ENCODE results near the gene TBC1D14. TPM values are rescaled to one million over a fixed set of nuclear protein-coding genes. Genes with fewer than 3 reads are reported as not detected.

TBC1D14 gene
- total RNA-seq, 1 donor from 2014 or later = 61.8 TPM

- Mint-ChIP-seq H3K9me3 (ENCODE audit: low read depth) (no peaks in the 10 kb centered on the region), H3K27ac (no peak overlapping the region), H3K4me1 (ENCODE audit: low read depth) (peaks cover 34% of the 10 kb centered on the region), H3K27me3 (no peaks in the 10 kb centered on the region), H3K4me3 (ENCODE audit: low read depth) (no peak overlapping the region), H3K36me3 (ENCODE audit: insufficient read depth) (peaks cover 7% of the 10 kb centered on the region)
- DNase-seq (ENCODE audit: low spot score, unreplicated experiment) = no peak
- TF ChIP-seq CTCF (IDR thresholded peaks at IDR 0.05; ENCODE audit: unreplicated experiment) = no peak
Measured at GRCh38 chr4:6991249-6991648, 81.6 kb downstream of the TBC1D14 start.

GRCh38 chr4:6991771-6992557 is 82.3 kb downstream of the TBC1D14 start:
- no peaks in the 10 kb centered on the region for H3K27me3 Mint-ChIP-seq

GRCh38 chr4:6992728-6993677 is 83.4 kb downstream of the TBC1D14 start:
- Mint-ChIP-seq H3K27me3 (no peaks in the 10 kb centered on the region), H3K27ac (peak overlapping the region; percentile 87), H3K4me3 (ENCODE audit: low read depth) (no peak overlapping the region)

More at GRCh38 chr4:6991771-6992557, 82.3 kb downstream of the TBC1D14 start:
- no peak overlapping the region for H3K27ac Mint-ChIP-seq
- no peaks in the 10 kb centered on the region for H3K9me3 Mint-ChIP-seq (ENCODE audit: low read depth)
- peaks cover 32% of the 10 kb centered on the region for H3K4me1 Mint-ChIP-seq (ENCODE audit: low read depth)
- H3K36me3 Mint-ChIP-seq (ENCODE audit: insufficient read depth) = peaks cover 7% of the 10 kb centered on the region
- no peak for TF ChIP-seq CTCF (IDR thresholded peaks at IDR 0.05; ENCODE audit: unreplicated experiment)
- no peak overlapping the region for H3K4me3 Mint-ChIP-seq (ENCODE audit: low read depth)
- no peak for DNase-seq (ENCODE audit: low spot score, unreplicated experiment)

GRCh38 chr4:6996481-6996880 is 86.9 kb downstream of the TBC1D14 start:
- no peak for TF ChIP-seq CTCF (IDR thresholded peaks at IDR 0.05; ENCODE audit: unreplicated experiment)
- H3K4me1 Mint-ChIP-seq (ENCODE audit: low read depth) = peaks cover 6% of the 10 kb centered on the region
- no peak overlapping the region for H3K27ac Mint-ChIP-seq
- H3K36me3 Mint-ChIP-seq (ENCODE audit: insufficient read depth) = peaks cover 25% of the 10 kb centered on the region
- H3K27me3 Mint-ChIP-seq = no peaks in the 10 kb centered on the region
- DNase-seq (ENCODE audit: low spot score, unreplicated experiment) = no peak
- no peaks in the 10 kb centered on the region for H3K9me3 Mint-ChIP-seq (ENCODE audit: low read depth)
- no peak overlapping the region for H3K4me3 Mint-ChIP-seq (ENCODE audit: low read depth)

More at GRCh38 chr4:6992728-6993677, 83.4 kb downstream of the TBC1D14 start:
- Mint-ChIP-seq H3K4me1 (ENCODE audit: low read depth) (peaks cover 26% of the 10 kb centered on the region), H3K9me3 (ENCODE audit: low read depth) (no peaks in the 10 kb centered on the region), H3K36me3 (ENCODE audit: insufficient read depth) (peaks cover 9% of the 10 kb centered on the region)
- DNase-seq (ENCODE audit: low spot score, unreplicated experiment) = no peak
- no peak for TF ChIP-seq CTCF (IDR thresholded peaks at IDR 0.05; ENCODE audit: unreplicated experiment)

Measured in progenitor cell of endocrine pancreas (in vitro differentiated cells).